PC-9 (cell line): ENCODE data around the gene CLNK.

Experiments used
- EZH2 ChIP-seq: fragments of 200-600 bp; sonication (generic); IDR thresholded peaks from 2 replicates; pipeline ENCODE4 v1.8.0; 2017; ENCODE audit warnings: antibody characterized with exemption, low read depth
- TF ChIP-seq, protein P1 (sequence below): fragments of 200-600 bp; sonication (generic); conservative IDR thresholded peaks from 2 replicates; pipeline ENCODE4 v1.6.1; 2017; ENCODE audit warnings: mixed run types, antibody characterized with exemption, mild to moderate bottlenecking, moderate library complexity

DNA sequence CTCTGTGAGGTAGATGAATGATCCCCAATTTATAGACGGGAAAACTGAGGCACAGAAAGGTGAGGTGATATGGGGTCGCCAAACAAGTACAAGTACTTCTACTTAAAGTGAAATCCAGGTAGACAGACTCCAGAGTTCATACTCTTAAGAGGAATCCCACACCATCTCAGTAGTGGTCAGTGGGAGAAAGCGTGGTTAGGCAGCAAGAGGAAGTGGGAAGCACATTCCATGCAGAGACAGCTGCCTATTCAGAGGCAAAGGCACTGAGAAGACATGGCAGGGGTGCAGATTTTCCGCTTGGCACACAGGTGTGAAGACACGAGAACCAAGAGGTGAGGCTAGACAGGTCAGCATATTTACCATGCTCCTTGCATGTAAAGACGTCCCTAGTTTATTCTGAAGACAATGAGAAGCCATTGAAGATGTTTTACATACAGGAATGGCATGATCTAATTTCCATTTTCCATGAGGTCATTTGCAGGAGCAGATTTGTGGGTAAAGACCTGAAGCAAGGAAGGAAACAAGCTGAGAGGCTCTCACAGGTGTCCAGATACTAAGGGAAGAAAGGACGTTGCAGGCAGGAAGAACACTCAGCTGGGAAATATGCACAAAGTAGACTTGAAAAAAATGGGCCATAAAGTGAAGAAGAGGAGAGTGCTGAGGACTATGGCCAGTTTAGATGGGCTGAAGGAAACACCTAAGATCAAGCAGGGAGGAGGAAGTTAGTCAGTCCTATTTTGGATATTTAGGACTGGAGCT is 17.3 kb upstream of the CLNK start:
- TF ChIP-seq, protein P1, sequence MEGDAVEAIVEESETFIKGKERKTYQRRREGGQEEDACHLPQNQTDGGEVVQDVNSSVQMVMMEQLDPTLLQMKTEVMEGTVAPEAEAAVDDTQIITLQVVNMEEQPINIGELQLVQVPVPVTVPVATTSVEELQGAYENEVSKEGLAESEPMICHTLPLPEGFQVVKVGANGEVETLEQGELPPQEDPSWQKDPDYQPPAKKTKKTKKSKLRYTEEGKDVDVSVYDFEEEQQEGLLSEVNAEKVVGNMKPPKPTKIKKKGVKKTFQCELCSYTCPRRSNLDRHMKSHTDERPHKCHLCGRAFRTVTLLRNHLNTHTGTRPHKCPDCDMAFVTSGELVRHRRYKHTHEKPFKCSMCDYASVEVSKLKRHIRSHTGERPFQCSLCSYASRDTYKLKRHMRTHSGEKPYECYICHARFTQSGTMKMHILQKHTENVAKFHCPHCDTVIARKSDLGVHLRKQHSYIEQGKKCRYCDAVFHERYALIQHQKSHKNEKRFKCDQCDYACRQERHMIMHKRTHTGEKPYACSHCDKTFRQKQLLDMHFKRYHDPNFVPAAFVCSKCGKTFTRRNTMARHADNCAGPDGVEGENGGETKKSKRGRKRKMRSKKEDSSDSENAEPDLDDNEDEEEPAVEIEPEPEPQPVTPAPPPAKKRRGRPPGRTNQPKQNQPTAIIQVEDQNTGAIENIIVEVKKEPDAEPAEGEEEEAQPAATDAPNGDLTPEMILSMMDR, result no peak
- TF ChIP-seq EZH2, result no peak
